Upper lobe of right lung (tissue), 1 donor: ENCODE data around the gene BPI. TPM values are rescaled to one million over a fixed set of nuclear protein-coding genes. Genes with fewer than 3 reads are reported as not detected.

Experiments
- ATAC-seq: fragments of 200-7000 bp; cut with Tn5 transposase; one replicate; pipeline ENCODE4 v1.9.1; 2020; ENCODE audit warnings: mild to moderate bottlenecking, moderate library complexity
- DNase-seq: peaks from one replicate; pipeline ENCODE4 v3.0.0-alpha.2; 2020
- H3K27ac ChIP-seq: fragments of 200-600 bp; one replicate; pipeline ENCODE4 v1.8.0; 2022
- H3K27me3 ChIP-seq: fragments of 200-600 bp; one replicate; pipeline ENCODE4 v1.8.0; 2022; ENCODE audit warnings: mild to moderate bottlenecking
- H3K36me3 ChIP-seq: fragments of 200-600 bp; one replicate; pipeline ENCODE4 v1.8.0; 2022
- H3K4me1 ChIP-seq: fragments of 200-600 bp; one replicate; pipeline ENCODE4 v1.8.0; 2022
- H3K4me3 ChIP-seq: fragments of 200-600 bp; one replicate; pipeline ENCODE4 v1.8.0; 2022; ENCODE audit warnings: mild to moderate bottlenecking
- H3K9me3 ChIP-seq: fragments of 200-600 bp; one replicate; pipeline ENCODE4 v1.8.0; 2022
- intact Hi-C: fragments of 100-400 bp; cut with DNase I; formaldehyde crosslinking; loops from one replicate; pipeline ENCODE4 v1.11.0; 2022
- total RNA-seq: library from RNA; stranded (reverse); fragmentation: NEBNext Ultra II Directional; extraction: Animal tissue kit (Norgen Biotek cat#: 25700); gene quantifications from one replicate; pipeline ENCODE4 v1.2.1, GENCODE V29; 2021
- TF ChIP-seq, protein P1 (sequence below): fragments of 200-600 bp; IDR thresholded peaks from one replicate; pipeline ENCODE4 v1.8.0; 2022; ENCODE audit warnings: antibody characterized with exemption
- donor health status: DM: no; HTN: yes; CAD: no; lungs with severe emphysema.

Gene BPI
- total RNA-seq, 1 donor from 2014 or later, result not detected

DNA sequence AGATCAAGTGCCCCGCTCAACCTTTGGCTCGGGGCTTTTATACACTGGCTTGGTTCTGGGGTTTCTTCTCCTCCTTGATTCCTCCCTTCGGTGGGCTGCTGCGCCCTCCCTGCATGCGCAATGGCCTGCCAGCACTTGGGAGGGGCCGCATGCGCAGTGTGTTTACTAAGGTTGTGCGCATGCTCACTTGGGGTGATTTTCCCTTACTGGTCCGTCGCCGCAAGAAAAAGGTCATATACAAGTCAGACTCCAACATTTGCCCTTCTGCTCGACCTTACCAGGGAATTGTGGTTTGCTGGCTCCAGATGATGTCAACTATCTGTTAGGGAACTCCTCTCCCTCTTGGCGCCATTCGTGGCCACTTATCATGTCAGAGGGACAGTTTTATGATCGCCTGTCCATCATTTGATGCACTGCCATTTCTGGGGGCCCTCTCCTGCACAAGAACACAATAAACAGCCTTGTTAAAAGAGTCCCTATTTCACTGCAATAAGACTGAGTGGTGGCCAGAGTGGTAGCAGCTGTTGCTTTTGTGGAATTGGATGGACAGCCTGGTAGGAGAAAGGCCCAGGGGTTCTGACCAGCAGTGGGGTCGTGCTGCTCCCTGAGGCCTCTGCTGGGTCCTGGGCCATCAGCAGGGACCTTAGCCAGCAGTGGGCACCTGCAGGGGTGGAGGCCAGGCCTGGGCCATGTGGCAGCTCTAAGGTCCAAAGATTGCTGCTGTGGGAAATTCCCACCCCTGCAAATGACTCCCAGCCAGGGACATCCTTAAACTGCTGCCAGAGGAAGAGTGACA lies 39.6 kb downstream of the BPI start:
- H3K9me3 ChIP-seq, result no peaks in the 10 kb centered on the region
- no peaks in the 10 kb centered on the region for H3K4me1 ChIP-seq
- H3K27me3 ChIP-seq, result no peaks in the 10 kb centered on the region
- DNase-seq (no peak), ATAC-seq (no peak)
- no peak overlapping the region for H3K4me3 ChIP-seq
- H3K36me3 ChIP-seq, result no peaks in the 10 kb centered on the region
- no peak overlapping the region for H3K27ac ChIP-seq
- intact Hi-C loops, result no loop called here
- TF ChIP-seq, protein P1, sequence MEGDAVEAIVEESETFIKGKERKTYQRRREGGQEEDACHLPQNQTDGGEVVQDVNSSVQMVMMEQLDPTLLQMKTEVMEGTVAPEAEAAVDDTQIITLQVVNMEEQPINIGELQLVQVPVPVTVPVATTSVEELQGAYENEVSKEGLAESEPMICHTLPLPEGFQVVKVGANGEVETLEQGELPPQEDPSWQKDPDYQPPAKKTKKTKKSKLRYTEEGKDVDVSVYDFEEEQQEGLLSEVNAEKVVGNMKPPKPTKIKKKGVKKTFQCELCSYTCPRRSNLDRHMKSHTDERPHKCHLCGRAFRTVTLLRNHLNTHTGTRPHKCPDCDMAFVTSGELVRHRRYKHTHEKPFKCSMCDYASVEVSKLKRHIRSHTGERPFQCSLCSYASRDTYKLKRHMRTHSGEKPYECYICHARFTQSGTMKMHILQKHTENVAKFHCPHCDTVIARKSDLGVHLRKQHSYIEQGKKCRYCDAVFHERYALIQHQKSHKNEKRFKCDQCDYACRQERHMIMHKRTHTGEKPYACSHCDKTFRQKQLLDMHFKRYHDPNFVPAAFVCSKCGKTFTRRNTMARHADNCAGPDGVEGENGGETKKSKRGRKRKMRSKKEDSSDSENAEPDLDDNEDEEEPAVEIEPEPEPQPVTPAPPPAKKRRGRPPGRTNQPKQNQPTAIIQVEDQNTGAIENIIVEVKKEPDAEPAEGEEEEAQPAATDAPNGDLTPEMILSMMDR, result no peak

DNA sequence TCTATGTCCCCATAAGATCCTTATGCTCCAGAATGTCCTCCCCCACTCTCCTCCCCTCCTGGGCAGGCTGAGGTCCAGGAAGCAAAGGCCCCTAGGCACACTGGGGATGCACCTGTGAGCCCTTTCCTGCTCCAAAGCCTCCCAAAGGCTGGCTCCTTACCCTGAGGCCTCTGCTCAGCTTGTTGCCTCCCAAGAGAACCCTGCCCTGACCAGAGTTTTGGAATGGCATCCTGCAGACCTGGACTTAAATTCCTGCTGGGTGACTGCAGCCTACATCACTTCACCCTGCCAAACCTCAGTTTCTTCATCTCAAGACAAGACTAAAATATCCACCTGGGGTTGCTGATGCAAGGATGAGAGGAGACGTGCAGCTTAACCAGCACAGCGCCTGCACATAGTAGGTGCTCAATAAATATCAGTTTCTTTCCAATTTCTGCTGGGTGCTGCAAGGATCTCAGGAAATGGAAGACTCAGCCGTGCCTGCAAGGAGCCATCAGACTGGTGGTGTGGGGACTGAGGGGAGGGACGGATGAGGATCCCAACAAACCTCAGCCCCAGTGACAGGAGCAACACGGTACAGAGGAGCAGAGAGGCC lies 40.2 kb downstream of the BPI start:
- no peak for DNase-seq
- intact Hi-C loops, result no loop called here
- H3K27ac ChIP-seq, result no peak overlapping the region
- no peak overlapping the region for H3K4me3 ChIP-seq
- H3K9me3 ChIP-seq, result no peaks in the 10 kb centered on the region
- no peaks in the 10 kb centered on the region for H3K36me3 ChIP-seq
- no peaks in the 10 kb centered on the region for H3K27me3 ChIP-seq
- no peak for ATAC-seq
- H3K4me1 ChIP-seq, result no peaks in the 10 kb centered on the region
- TF ChIP-seq, protein P1, result no peak

DNA sequence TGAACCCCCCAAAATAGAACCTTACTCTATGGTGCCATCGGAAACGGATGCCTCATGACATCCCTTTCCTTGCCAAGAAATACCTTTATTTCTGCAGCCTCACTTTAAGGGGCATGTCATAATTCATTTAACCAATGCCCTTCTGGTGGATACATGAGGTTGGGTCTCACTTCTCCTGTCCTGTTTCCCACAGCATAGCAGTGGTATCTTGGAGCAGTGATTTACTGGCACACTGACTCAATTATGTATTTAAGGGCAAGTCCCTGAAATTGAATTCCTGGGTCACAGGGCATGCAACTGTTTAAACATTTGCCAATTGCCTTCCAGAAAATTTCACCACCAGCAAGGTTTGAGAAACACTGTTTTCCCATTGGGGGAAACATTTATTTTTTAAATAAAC lies 41.7 kb downstream of the BPI start:
- TF ChIP-seq, protein P1, result no peak
- Histone ChIP-seq H3K36me3 (no peaks in the 10 kb centered on the region), H3K27ac (no peak overlapping the region), H3K4me1 (no peaks in the 10 kb centered on the region), H3K27me3 (no peaks in the 10 kb centered on the region), H3K4me3 (no peak overlapping the region), H3K9me3 (no peaks in the 10 kb centered on the region)
- ATAC-seq (no peak), DNase-seq (no peak)
- intact Hi-C loops, result no loop called here

DNA sequence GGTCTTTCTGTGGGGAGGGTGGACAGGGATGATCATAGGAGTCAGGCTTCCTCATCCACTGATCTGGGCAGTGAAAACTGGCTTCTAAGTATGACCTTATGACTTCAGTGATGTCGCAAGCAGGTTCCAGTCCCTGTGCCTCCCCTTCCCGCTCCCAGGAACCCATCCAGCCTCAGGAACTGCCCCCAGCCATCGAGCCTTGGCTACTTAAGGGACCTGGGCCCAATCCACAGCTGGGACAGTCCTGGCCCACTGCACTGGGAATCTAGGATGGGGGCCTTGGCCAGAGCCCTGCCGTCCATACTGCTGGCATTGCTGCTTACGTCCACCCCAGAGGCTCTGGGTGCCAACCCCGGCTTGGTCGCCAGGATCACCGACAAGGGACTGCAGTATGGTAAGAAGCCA lies 42.3 kb downstream of the BPI start, which contains the start of gene LBP:
TSS of gene LBP (plus strand) at position 236 of the 405 bp plus-strand sequence. CDS start at position 271, 35 bp downstream.
- no peaks in the 10 kb centered on the region for H3K4me1 ChIP-seq
- intact Hi-C loops, result no loop called here
- H3K27me3 ChIP-seq, result no peaks in the 10 kb centered on the region
- DNase-seq, result no peak
- TF ChIP-seq, protein P1, result no peak
- H3K36me3 ChIP-seq, result no peaks in the 10 kb centered on the region
- H3K27ac ChIP-seq, result no peak within 1 kb of the TSS
- H3K9me3 ChIP-seq, result no peaks in the 10 kb centered on the region
- no peak for ATAC-seq
- H3K4me3 ChIP-seq, result no peak within 1 kb of the TSS

DNA sequence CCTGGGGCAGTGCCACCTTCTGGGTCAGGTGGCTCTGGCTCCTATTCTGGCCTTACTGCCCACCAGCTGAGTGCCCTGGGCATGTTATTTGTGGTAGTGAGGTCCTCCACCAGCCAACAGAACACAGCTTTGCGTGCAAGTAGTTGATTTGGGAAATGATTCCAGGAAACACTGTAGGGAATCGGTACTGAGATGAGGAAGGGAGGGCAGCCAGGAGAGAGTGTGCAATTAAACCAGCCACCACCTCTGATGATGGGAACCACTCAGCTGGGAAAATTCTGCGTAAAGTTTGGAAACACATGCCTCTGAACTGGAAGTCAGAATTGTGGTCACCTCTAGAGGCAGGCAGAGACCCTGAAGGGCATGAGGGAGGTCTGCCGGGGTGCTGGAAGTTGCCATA lies 42.8 kb downstream of the BPI start:
- H3K27me3 ChIP-seq, result no peaks in the 10 kb centered on the region
- H3K36me3 ChIP-seq, result no peaks in the 10 kb centered on the region
- no peaks in the 10 kb centered on the region for H3K9me3 ChIP-seq
- intact Hi-C loops, result no loop called here
- H3K4me3 ChIP-seq, result no peak overlapping the region
- H3K4me1 ChIP-seq, result no peaks in the 10 kb centered on the region
- no peak overlapping the region for H3K27ac ChIP-seq
- TF ChIP-seq, protein P1, result no peak
- ATAC-seq, result no peak
- no peak for DNase-seq
